ENCODE results near the gene WRNIP1.

The WRNIP1 gene

GRCh38 chr6:2740581-2740980 is 24.6 kb upstream of the WRNIP1 start:
- WGBS (ENCODE audit: insufficient coverage): 64% methylated on average over 5 of the region's 5 CpGs
- peaks cover 7 to 36% (median 26%) of the 10 kb centered on the region in 4 experiments for H3K4me1 ChIP-seq (ENCODE audit: control extremely low read depth in 1 of 4, control insufficient read depth in 4 of 4, insufficient read depth in 4 of 4, low read length in 3 of 4)
- no peak for DNase-seq
- ChIA-PET CTCF (interaction anchor here (1.1 to 9.3 kb wide), 12 partner anchors 9 to 250 kb away, joined by 3 to 174 read pairs (median 18); partner anchors contain the start of genes MYLK4 and WRNIP1), POLR2A (no interaction called here)
- H3K36me3 ChIP-seq (ENCODE audit: control insufficient read depth in 4 of 4, insufficient read depth in 4 of 4, low read length in 3 of 4): no peaks in the 10 kb centered on the region
- no peak overlapping the region for H3K4me3 ChIP-seq (ENCODE audit: control insufficient read depth in 1 of 7, extremely low read depth in 1 of 7, insufficient read depth in 4 of 7, low read depth in 2 of 7, low read length in 6 of 7)
- no peak overlapping the region for H3K27ac ChIP-seq (ENCODE audit: insufficient read depth in 1 of 2, low read depth in 1 of 2, low read length in 2 of 2, poor library complexity in 1 of 2, severe bottlenecking in 2 of 2)
- H3K27me3 ChIP-seq (replicated peaks in 2 of 5; ENCODE audit: control insufficient read depth in 4 of 5, insufficient read depth in 5 of 5, low read length in 4 of 5): no peaks in the 10 kb centered on the region
- no peaks in the 10 kb centered on the region for H3K9me3 ChIP-seq (ENCODE audit: control extremely low read depth in 1 of 5, control insufficient read depth in 4 of 5, insufficient read depth in 2 of 5, low read depth in 1 of 5, low read length in 4 of 5)

DNA sequence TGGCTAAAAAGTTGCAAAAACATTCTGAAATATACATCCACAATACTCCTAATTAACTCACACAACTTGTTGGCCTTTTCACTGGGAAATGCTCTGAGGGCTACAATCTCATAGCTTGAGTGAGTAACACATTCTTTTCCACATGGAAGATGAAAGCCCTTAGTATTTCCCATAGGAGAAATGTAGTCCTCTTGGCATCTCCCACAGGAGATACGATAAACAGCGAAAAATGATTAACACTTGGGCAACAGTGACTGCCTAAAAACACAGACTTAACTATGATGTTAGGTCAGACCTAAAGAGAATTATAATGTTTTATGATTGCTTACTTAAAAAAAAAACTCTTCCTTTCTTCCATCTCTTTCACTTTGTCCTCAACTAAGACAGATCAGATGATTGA is 23.4 kb upstream of the WRNIP1 start:
- WGBS (ENCODE audit: insufficient coverage): no CpG with 5 or more reads among the region's 2 CpGs
- peaks cover 7 to 36% (median 26%) of the 10 kb centered on the region in 4 experiments for H3K4me1 ChIP-seq (ENCODE audit: control extremely low read depth in 1 of 4, control insufficient read depth in 4 of 4, insufficient read depth in 4 of 4, low read length in 3 of 4)
- ChIA-PET CTCF (interaction anchor here (0.6 to 7.5 kb wide), 8 partner anchors 9 to 216 kb away, joined by 3 to 82 read pairs (median 10); partner anchors contain the start of genes MYLK4 and WRNIP1), POLR2A (no interaction called here)
- H3K27ac ChIP-seq (ENCODE audit: insufficient read depth in 1 of 2, low read depth in 1 of 2, low read length in 2 of 2, poor library complexity in 1 of 2, severe bottlenecking in 2 of 2): no peak overlapping the region
- no peaks in the 10 kb centered on the region for H3K36me3 ChIP-seq (ENCODE audit: control insufficient read depth in 4 of 4, insufficient read depth in 4 of 4, low read length in 3 of 4)
- H3K4me3 ChIP-seq (ENCODE audit: control insufficient read depth in 1 of 7, extremely low read depth in 1 of 7, insufficient read depth in 4 of 7, low read depth in 2 of 7, low read length in 6 of 7): no peak overlapping the region
- no peak for DNase-seq
- H3K9me3 ChIP-seq (ENCODE audit: control extremely low read depth in 1 of 5, control insufficient read depth in 4 of 5, insufficient read depth in 2 of 5, low read depth in 1 of 5, low read length in 4 of 5): no peaks in the 10 kb centered on the region
- no peaks in the 10 kb centered on the region for H3K27me3 ChIP-seq (replicated peaks in 2 of 5; ENCODE audit: control insufficient read depth in 4 of 5, insufficient read depth in 5 of 5, low read length in 4 of 5)

GRCh38 chr6:2743280-2744208 is 21.6 kb upstream of the WRNIP1 start:
- Histone ChIP-seq H3K4me3 (ENCODE audit: control insufficient read depth in 1 of 7, extremely low read depth in 1 of 7, insufficient read depth in 4 of 7, low read depth in 2 of 7, low read length in 6 of 7) (no peak overlapping the region), H3K36me3 (ENCODE audit: control insufficient read depth in 4 of 4, insufficient read depth in 4 of 4, low read length in 3 of 4) (no peaks in the 10 kb centered on the region), H3K9me3 (ENCODE audit: control extremely low read depth in 1 of 5, control insufficient read depth in 4 of 5, insufficient read depth in 2 of 5, low read depth in 1 of 5, low read length in 4 of 5) (no peaks in the 10 kb centered on the region), H3K27me3 (replicated peaks in 2 of 5; ENCODE audit: control insufficient read depth in 4 of 5, insufficient read depth in 5 of 5, low read length in 4 of 5) (no peaks in the 10 kb centered on the region), H3K27ac (ENCODE audit: insufficient read depth in 1 of 2, low read depth in 1 of 2, low read length in 2 of 2, poor library complexity in 1 of 2, severe bottlenecking in 2 of 2) (no peak overlapping the region), H3K4me1 (ENCODE audit: control extremely low read depth in 1 of 4, control insufficient read depth in 4 of 4, insufficient read depth in 4 of 4, low read length in 3 of 4) (peaks cover 0 to 37% (median 25%) of the 10 kb centered on the region in 4 experiments)
- no peak for DNase-seq
- ChIA-PET POLR2A (no interaction called here), CTCF (interaction anchor here (0.5 to 12.6 kb wide), 6 partner anchors 18 to 111 kb away, joined by 3 to 227 read pairs (median 4); partner anchors contain the start of genes SERPINB1 and WRNIP1)
- whole genome bisulfite sequencing (ENCODE audit: insufficient coverage): 98% methylated on average over 16 of the region's 17 CpGs

- Histone ChIP-seq H3K36me3 (ENCODE audit: control insufficient read depth in 4 of 4, insufficient read depth in 4 of 4, low read length in 3 of 4) (no peaks in the 10 kb centered on the region), H3K4me1 (ENCODE audit: control extremely low read depth in 1 of 4, control insufficient read depth in 4 of 4, insufficient read depth in 4 of 4, low read length in 3 of 4) (peaks cover 0 to 39% (median 22%) of the 10 kb centered on the region in 4 experiments), H3K4me3 (ENCODE audit: control insufficient read depth in 1 of 7, extremely low read depth in 1 of 7, insufficient read depth in 4 of 7, low read depth in 2 of 7, low read length in 6 of 7) (no peak overlapping the region), H3K27ac (ENCODE audit: insufficient read depth in 1 of 2, low read depth in 1 of 2, low read length in 2 of 2, poor library complexity in 1 of 2, severe bottlenecking in 2 of 2) (no peak overlapping the region), H3K9me3 (ENCODE audit: control extremely low read depth in 1 of 5, control insufficient read depth in 4 of 5, insufficient read depth in 2 of 5, low read depth in 1 of 5, low read length in 4 of 5) (no peaks in the 10 kb centered on the region), H3K27me3 (replicated peaks in 2 of 5; ENCODE audit: control insufficient read depth in 4 of 5, insufficient read depth in 5 of 5, low read length in 4 of 5) (no peaks in the 10 kb centered on the region)
- DNase-seq: no peak
- 93% methylated on average over 4 of the region's 9 CpGs for WGBS (ENCODE audit: insufficient coverage)
- CTCF ChIA-PET: interaction anchor here (1.6 to 12.6 kb wide), 2 partner anchors 19 to 47 kb away, joined by 7 to 227 read pairs; partner anchors contain the start of gene WRNIP1
- POLR2A ChIA-PET: no interaction called here
Measured at GRCh38 chr6:2744209-2744771, 20.9 kb upstream of the WRNIP1 start.

- H3K36me3 ChIP-seq (ENCODE audit: control insufficient read depth in 4 of 4, insufficient read depth in 4 of 4, low read length in 3 of 4): no peaks in the 10 kb centered on the region
- DNase-seq: no peak
- H3K27ac ChIP-seq (ENCODE audit: insufficient read depth in 1 of 2, low read depth in 1 of 2, low read length in 2 of 2, poor library complexity in 1 of 2, severe bottlenecking in 2 of 2): no peak overlapping the region
- no peaks in the 10 kb centered on the region for H3K27me3 ChIP-seq (replicated peaks in 2 of 5; ENCODE audit: control insufficient read depth in 4 of 5, insufficient read depth in 5 of 5, low read length in 4 of 5)
- H3K4me3 ChIP-seq (ENCODE audit: control insufficient read depth in 1 of 7, extremely low read depth in 1 of 7, insufficient read depth in 4 of 7, low read depth in 2 of 7, low read length in 6 of 7): no peak overlapping the region
- WGBS (ENCODE audit: insufficient coverage): 97% methylated on average over 5 of the region's 8 CpGs
- ChIA-PET POLR2A (no interaction called here), CTCF (interaction anchor here (0.7 to 12.6 kb wide), 5 partner anchors 9 to 120 kb away, joined by 3 to 227 read pairs (median 7); partner anchors contain the start of gene WRNIP1)
- H3K4me1 ChIP-seq (ENCODE audit: control extremely low read depth in 1 of 4, control insufficient read depth in 4 of 4, insufficient read depth in 4 of 4, low read length in 3 of 4): peaks cover 1 to 39% (median 20%) of the 10 kb centered on the region in 4 experiments
- H3K9me3 ChIP-seq (ENCODE audit: control extremely low read depth in 1 of 5, control insufficient read depth in 4 of 5, insufficient read depth in 2 of 5, low read depth in 1 of 5, low read length in 4 of 5): no peaks in the 10 kb centered on the region
Measured at GRCh38 chr6:2744778-2745177, 20.4 kb upstream of the WRNIP1 start.

- peaks cover 4 to 38% (median 20%) of the 10 kb centered on the region in 4 experiments for H3K4me1 ChIP-seq (ENCODE audit: control extremely low read depth in 1 of 4, control insufficient read depth in 4 of 4, insufficient read depth in 4 of 4, low read length in 3 of 4)
- DNase-seq: no peak
- no peak overlapping the region for H3K4me3 ChIP-seq (ENCODE audit: control insufficient read depth in 1 of 7, extremely low read depth in 1 of 7, insufficient read depth in 4 of 7, low read depth in 2 of 7, low read length in 6 of 7)
- no CpG with 5 or more reads among the region's 4 CpGs for WGBS (ENCODE audit: insufficient coverage)
- H3K27me3 ChIP-seq (replicated peaks in 2 of 5; ENCODE audit: control insufficient read depth in 4 of 5, insufficient read depth in 5 of 5, low read length in 4 of 5): no peaks in the 10 kb centered on the region
- CTCF ChIA-PET: interaction anchor here (0.7 to 12.6 kb wide), 6 partner anchors 9 to 120 kb away, joined by 3 to 227 read pairs (median 5); partner anchors contain the start of gene WRNIP1
- POLR2A ChIA-PET: no interaction called here
- H3K9me3 ChIP-seq (ENCODE audit: control extremely low read depth in 1 of 5, control insufficient read depth in 4 of 5, insufficient read depth in 2 of 5, low read depth in 1 of 5, low read length in 4 of 5): no peaks in the 10 kb centered on the region
- H3K36me3 ChIP-seq (ENCODE audit: control insufficient read depth in 4 of 4, insufficient read depth in 4 of 4, low read length in 3 of 4): no peaks in the 10 kb centered on the region
- H3K27ac ChIP-seq (ENCODE audit: insufficient read depth in 1 of 2, low read depth in 1 of 2, low read length in 2 of 2, poor library complexity in 1 of 2, severe bottlenecking in 2 of 2): no peak overlapping the region
Measured at GRCh38 chr6:2745246-2745645, 19.9 kb upstream of the WRNIP1 start.

Measured in common myeloid progenitor, CD34-positive (primary cell).